ENCODE data around the gene DGKB.

Gene DGKB

DNA sequence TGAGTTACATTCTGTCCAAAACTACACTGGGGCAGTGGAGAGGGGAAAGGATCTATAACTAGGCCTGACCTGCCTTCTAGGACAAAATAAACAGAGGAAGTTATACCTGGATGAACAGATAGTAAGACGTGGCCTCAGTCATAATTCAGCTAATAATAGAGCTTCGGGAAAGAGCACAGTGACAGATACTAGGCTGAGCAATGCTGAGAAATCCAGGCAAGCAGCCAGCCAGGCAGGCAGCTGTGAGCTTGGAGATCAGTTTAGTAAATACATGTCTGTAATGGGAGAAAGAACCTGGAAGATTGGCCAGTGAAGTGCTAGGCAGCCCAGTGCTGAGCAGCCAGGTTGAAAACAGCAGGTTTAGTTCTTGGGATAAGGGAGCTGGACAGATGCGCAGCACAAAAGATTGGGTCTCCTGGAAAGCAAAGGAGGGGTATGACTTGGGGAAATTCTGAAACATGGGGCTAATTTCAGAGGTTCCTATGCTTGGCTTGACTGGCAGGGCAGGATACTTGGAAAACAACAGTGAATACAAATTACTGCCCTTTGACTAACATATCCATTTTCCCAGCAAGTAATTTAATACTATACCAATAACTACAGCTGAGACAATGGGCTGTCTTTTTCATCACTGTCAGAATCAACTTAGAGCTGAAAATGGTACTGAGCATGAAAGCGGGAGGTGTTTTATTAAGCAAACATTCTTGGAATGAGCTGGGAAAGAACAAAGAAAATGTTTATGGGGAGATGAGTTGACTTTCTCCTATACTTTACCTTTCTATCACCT, 140.8 kb downstream of the DGKB start:
- DNase-seq (ENCODE audit: extremely low spot score): no peak
- TF ChIP-seq CTBP1 (IDR thresholded peaks at IDR 0.05; ENCODE audit: borderline replicate concordance) (no peak), FOXA1 (IDR thresholded peaks at IDR 0.05) (no peak), SUZ12 (IDR thresholded peaks at IDR 0.05) (no peak), ELF4 (IDR thresholded peaks at IDR 0.05) (no peak), LEF1 (IDR thresholded peaks at IDR 0.05; ENCODE audit: borderline replicate concordance) (no peak), L3MBTL2 (conservative IDR thresholded peaks at IDR 0.05) (no peak), BHLHE40 (IDR thresholded peaks at IDR 0.05; ENCODE audit: borderline replicate concordance) (no peak), ARNT (IDR thresholded peaks at IDR 0.05) (no peak), FOXK2 (IDR thresholded peaks at IDR 0.05) (no peak), ZNF384 (IDR thresholded peaks at IDR 0.05) (no peak), TARDBP (IDR thresholded peaks at IDR 0.05) (no peak), HDGF (IDR thresholded peaks at IDR 0.05; ENCODE audit: borderline replicate concordance) (no peak), SP1 (IDR thresholded peaks at IDR 0.05) (no peak), FOXM1 (IDR thresholded peaks at IDR 0.05; ENCODE audit: borderline replicate concordance) (no peak), NFRKB (IDR thresholded peaks at IDR 0.05) (no peak)
- TF ChIP-seq, protein P1, sequence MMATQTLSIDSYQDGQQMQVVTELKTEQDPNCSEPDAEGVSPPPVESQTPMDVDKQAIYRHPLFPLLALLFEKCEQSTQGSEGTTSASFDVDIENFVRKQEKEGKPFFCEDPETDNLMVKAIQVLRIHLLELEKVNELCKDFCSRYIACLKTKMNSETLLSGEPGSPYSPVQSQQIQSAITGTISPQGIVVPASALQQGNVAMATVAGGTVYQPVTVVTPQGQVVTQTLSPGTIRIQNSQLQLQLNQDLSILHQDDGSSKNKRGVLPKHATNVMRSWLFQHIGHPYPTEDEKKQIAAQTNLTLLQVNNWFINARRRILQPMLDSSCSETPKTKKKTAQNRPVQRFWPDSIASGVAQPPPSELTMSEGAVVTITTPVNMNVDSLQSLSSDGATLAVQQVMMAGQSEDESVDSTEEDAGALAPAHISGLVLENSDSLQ (IDR thresholded peaks at IDR 0.05): no peak
- ChIA-PET CTCF (no interaction called here), POLR2A (no interaction called here)

DNA sequence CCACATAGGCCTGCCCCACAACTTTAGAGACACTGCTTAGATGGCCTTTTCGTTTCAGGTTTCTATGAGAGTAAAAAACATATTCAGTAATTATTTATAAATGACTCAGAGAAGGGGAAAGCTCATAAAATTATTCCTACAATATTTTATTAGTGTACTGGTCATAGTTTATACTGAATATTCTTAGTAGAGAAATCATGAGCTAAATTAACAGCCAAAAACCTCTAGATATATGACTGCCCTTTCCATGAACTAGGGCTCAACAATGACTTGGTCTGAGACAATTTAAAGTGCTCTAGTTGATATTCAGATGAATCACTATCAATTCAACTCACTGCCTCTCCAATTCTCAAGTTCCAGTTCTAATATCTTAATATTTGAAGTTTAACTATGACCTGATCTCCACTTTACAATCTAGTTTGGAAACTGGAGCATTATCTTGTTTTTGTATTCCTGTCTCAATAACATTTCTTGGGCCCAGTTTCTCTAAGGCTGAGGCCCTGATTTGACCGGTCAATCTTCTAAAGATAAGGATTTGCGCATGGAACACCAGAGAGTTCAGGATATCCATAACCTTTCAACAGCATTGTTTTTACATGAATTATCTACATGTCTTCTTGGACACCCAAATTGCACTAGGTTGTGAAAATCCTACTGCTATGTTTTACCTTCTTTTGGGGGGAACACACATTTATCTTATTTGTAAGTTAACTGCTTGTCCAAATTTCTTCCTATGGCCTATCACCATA, 141.6 kb downstream of the DGKB start:
- ChIA-PET POLR2A (no interaction called here), CTCF (no interaction called here)
- DNase-seq (ENCODE audit: extremely low spot score): no peak
- TF ChIP-seq SP1 (IDR thresholded peaks at IDR 0.05) (no peak), TARDBP (IDR thresholded peaks at IDR 0.05) (no peak), FOXA1 (IDR thresholded peaks at IDR 0.05) (no peak), NFRKB (IDR thresholded peaks at IDR 0.05) (no peak), HDGF (IDR thresholded peaks at IDR 0.05; ENCODE audit: borderline replicate concordance) (no peak), CTBP1 (IDR thresholded peaks at IDR 0.05; ENCODE audit: borderline replicate concordance) (no peak), SUZ12 (IDR thresholded peaks at IDR 0.05) (no peak), L3MBTL2 (conservative IDR thresholded peaks at IDR 0.05) (no peak), ARNT (IDR thresholded peaks at IDR 0.05) (no peak), FOXK2 (IDR thresholded peaks at IDR 0.05) (no peak)
- TF ChIP-seq, protein P1 (IDR thresholded peaks at IDR 0.05): no peak

DNA sequence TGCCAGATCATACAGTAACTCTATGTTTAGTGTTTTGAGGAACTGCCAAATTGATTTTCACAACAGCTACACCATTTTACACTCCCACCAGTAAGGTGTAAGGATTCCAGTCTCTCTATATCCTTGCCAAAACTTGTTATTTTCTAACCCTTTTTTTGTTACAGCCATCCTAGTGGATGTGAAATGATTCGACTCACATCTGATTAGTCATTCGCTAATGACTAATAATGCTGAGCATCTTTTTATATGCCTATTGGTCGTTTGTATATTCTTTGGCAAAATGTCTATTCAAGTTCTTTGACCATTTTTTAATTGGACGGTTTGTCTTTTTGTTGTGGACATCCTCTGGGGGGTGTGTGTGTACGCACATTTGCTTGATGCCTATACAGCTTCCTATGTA, 142.8 kb downstream of the DGKB start:
- CTCF ChIA-PET: no interaction called here

DNA sequence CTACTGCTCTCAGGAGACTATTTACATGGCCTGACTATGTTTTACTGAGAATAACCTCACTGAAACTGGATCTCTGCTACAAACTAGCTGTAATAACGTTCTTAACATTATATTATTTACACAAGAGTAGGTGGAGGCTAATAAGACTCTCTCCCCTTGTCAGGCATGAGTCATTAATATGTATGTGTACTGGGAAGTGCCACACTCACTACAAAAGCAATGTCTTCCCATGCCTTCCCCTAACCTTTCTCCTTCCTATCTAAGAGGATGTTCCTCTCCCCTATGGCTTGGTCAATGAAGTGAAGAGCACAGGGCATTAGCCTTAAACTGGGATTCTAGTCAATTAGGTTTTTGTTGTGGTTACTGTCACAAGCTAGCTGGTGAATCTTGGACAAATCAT, 147.9 kb downstream of the DGKB start:
- TF ChIP-seq ARNT (IDR thresholded peaks at IDR 0.05) (no peak), BHLHE40 (IDR thresholded peaks at IDR 0.05; ENCODE audit: borderline replicate concordance) (no peak), HDGF (IDR thresholded peaks at IDR 0.05; ENCODE audit: borderline replicate concordance) (no peak), FOXK2 (IDR thresholded peaks at IDR 0.05) (no peak), SUZ12 (IDR thresholded peaks at IDR 0.05) (no peak), NFRKB (IDR thresholded peaks at IDR 0.05) (no peak), FOXM1 (IDR thresholded peaks at IDR 0.05; ENCODE audit: borderline replicate concordance) (no peak), ZNF384 (IDR thresholded peaks at IDR 0.05) (no peak), L3MBTL2 (conservative IDR thresholded peaks at IDR 0.05) (no peak), ELF4 (IDR thresholded peaks at IDR 0.05) (no peak), SP1 (IDR thresholded peaks at IDR 0.05) (no peak), LEF1 (IDR thresholded peaks at IDR 0.05; ENCODE audit: borderline replicate concordance) (no peak)
- TF ChIP-seq, protein P1 (IDR thresholded peaks at IDR 0.05): no peak
- CTCF ChIA-PET: no interaction called here
- POLR2A ChIA-PET: no interaction called here
- DNase-seq (ENCODE audit: extremely low spot score): no peak

More for the DNA sequence above, 142.8 kb downstream of the DGKB start:
- POLR2A ChIA-PET: no interaction called here
- TF ChIP-seq BHLHE40 (IDR thresholded peaks at IDR 0.05; ENCODE audit: borderline replicate concordance) (no peak), ARNT (IDR thresholded peaks at IDR 0.05) (no peak), ELF4 (IDR thresholded peaks at IDR 0.05) (no peak), L3MBTL2 (conservative IDR thresholded peaks at IDR 0.05) (no peak), FOXM1 (IDR thresholded peaks at IDR 0.05; ENCODE audit: borderline replicate concordance) (no peak), FOXK2 (IDR thresholded peaks at IDR 0.05) (no peak), CTBP1 (IDR thresholded peaks at IDR 0.05; ENCODE audit: borderline replicate concordance) (no peak), LEF1 (IDR thresholded peaks at IDR 0.05; ENCODE audit: borderline replicate concordance) (no peak), ZNF384 (IDR thresholded peaks at IDR 0.05) (no peak)
- no peak for DNase-seq (ENCODE audit: extremely low spot score)

DNA sequence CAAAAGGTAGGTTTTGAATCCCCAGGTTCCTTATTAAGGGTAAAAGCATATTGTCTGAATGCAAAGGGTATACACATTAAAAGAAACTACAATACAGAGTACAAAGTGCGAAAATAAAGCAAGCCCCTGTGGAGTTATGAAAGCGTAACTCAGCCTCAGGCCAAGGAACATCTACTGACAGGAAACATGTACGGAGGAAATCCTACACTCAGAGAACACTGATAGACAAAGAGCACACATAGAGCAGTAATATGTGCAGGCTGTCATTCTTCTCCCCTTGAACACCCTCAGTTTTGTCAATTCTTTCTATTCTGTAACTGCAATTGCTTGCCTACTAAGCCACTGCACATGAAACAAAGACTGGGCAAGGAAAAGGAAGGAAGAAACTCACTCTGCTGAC, 150.2 kb downstream of the DGKB start:
- POLR2A ChIA-PET: no interaction called here
- CTCF ChIA-PET: no interaction called here
- DNase-seq (ENCODE audit: extremely low spot score): no peak
- TF ChIP-seq FOXA1 (IDR thresholded peaks at IDR 0.05) (no peak), CTBP1 (IDR thresholded peaks at IDR 0.05; ENCODE audit: borderline replicate concordance) (no peak), SUZ12 (IDR thresholded peaks at IDR 0.05) (no peak), ELF4 (IDR thresholded peaks at IDR 0.05) (no peak), FOXK2 (IDR thresholded peaks at IDR 0.05) (no peak), ZNF384 (IDR thresholded peaks at IDR 0.05) (no peak), SP1 (IDR thresholded peaks at IDR 0.05) (no peak), HDGF (IDR thresholded peaks at IDR 0.05; ENCODE audit: borderline replicate concordance) (no peak), FOXM1 (IDR thresholded peaks at IDR 0.05; ENCODE audit: borderline replicate concordance) (no peak), NFRKB (IDR thresholded peaks at IDR 0.05) (no peak), L3MBTL2 (conservative IDR thresholded peaks at IDR 0.05) (no peak), ARNT (IDR thresholded peaks at IDR 0.05) (no peak), TARDBP (IDR thresholded peaks at IDR 0.05) (no peak)
- TF ChIP-seq, protein P1 (IDR thresholded peaks at IDR 0.05): no peak

Data from HEK293T (cell line).